Measurements from ENCODE around the gene MACIR. TPM values are rescaled to one million over a fixed set of nuclear protein-coding genes. Genes with fewer than 3 reads are reported as not detected.

Gene MACIR
- total RNA-seq, 2 donors from 2014 or later = 3.8 to 4.8 TPM

GRCh38 chr5:103235891-103236290 lies 22.7 kb upstream of the MACIR start:
- no peak for DNase-seq (ENCODE audit: low spot score)
- Histone ChIP-seq H3K27ac (no peak overlapping the region), H3K4me1 (no peaks in the 10 kb centered on the region), H3K27me3 (no peaks in the 10 kb centered on the region), H3K36me3 (no peaks in the 10 kb centered on the region), H3K9me3 (peaks cover 0 to 12% of the 10 kb centered on the region in 2 donors), H3K4me3 (no peak overlapping the region)
- TF ChIP-seq CTCF (IDR thresholded peaks at IDR 0.05) = no peak

GRCh38 chr5:103237778-103238177 lies 20.8 kb upstream of the MACIR start:
- no peak for DNase-seq (ENCODE audit: low spot score)
- Histone ChIP-seq H3K4me3 (no peak overlapping the region), H3K36me3 (no peaks in the 10 kb centered on the region), H3K4me1 (no peaks in the 10 kb centered on the region), H3K27ac (no peak overlapping the region), H3K9me3 (peaks cover 0 to 12% of the 10 kb centered on the region in 2 donors), H3K27me3 (no peaks in the 10 kb centered on the region)
- TF ChIP-seq CTCF (IDR thresholded peaks at IDR 0.05) = no peak

- Histone ChIP-seq H3K36me3 (no peaks in the 10 kb centered on the region), H3K27ac (no peak overlapping the region), H3K27me3 (no peaks in the 10 kb centered on the region), H3K9me3 (peaks cover 0 to 12% of the 10 kb centered on the region in 2 donors), H3K4me1 (no peaks in the 10 kb centered on the region), H3K4me3 (no peak overlapping the region)
- no peak for TF ChIP-seq CTCF (IDR thresholded peaks at IDR 0.05)
- no peak for DNase-seq (ENCODE audit: low spot score)
These were observed 14.9 kb upstream of the MACIR start for GRCh38 chr5:103243665-103244064.

- Histone ChIP-seq H3K4me3 (no peak overlapping the region), H3K9me3 (peaks cover 0 to 5% of the 10 kb centered on the region in 2 donors), H3K36me3 (no peaks in the 10 kb centered on the region), H3K4me1 (no peaks in the 10 kb centered on the region), H3K27me3 (no peaks in the 10 kb centered on the region), H3K27ac (no peak overlapping the region)
- DNase-seq (ENCODE audit: low spot score) = no peak
- no peak for TF ChIP-seq CTCF (IDR thresholded peaks at IDR 0.05)
These were observed 14.2 kb upstream of the MACIR start for GRCh38 chr5:103244398-103244797.

GRCh38 chr5:103245761-103246160 lies 12.8 kb upstream of the MACIR start:
- no peak for TF ChIP-seq CTCF (IDR thresholded peaks at IDR 0.05)
- Histone ChIP-seq H3K27ac (no peak overlapping the region), H3K4me3 (no peak overlapping the region), H3K27me3 (no peaks in the 10 kb centered on the region), H3K4me1 (no peaks in the 10 kb centered on the region), H3K9me3 (no peaks in the 10 kb centered on the region), H3K36me3 (no peaks in the 10 kb centered on the region)
- DNase-seq (ENCODE audit: low spot score) = no peak

GRCh38 chr5:103247118-103247517 lies 11.4 kb upstream of the MACIR start:
- Histone ChIP-seq H3K27me3 (no peaks in the 10 kb centered on the region), H3K4me3 (no peak overlapping the region), H3K9me3 (no peaks in the 10 kb centered on the region), H3K4me1 (no peaks in the 10 kb centered on the region), H3K27ac (no peak overlapping the region), H3K36me3 (no peaks in the 10 kb centered on the region)
- TF ChIP-seq CTCF (IDR thresholded peaks at IDR 0.05) = no peak
- DNase-seq (ENCODE audit: low spot score) = no peak
